Activated CD4-positive, CD25-positive, alpha-beta regulatory T cell treated with anti-CD3 and anti-CD28 coated beads, Interleukin-2, amount 50 U/mL, for 72 hours (primary cell): ENCODE results near the gene ALS2.
"Not testable (repeated sequence)": the region's sequence is repeated elsewhere in the genome, so short reads cannot be mapped to it uniquely, and the experiment has no call there.

ENCODE experiments used
- DNase-seq: peaks from one replicate; pipeline ENCODE4 v3.0.0; 2021

ALS2 gene

DNA sequence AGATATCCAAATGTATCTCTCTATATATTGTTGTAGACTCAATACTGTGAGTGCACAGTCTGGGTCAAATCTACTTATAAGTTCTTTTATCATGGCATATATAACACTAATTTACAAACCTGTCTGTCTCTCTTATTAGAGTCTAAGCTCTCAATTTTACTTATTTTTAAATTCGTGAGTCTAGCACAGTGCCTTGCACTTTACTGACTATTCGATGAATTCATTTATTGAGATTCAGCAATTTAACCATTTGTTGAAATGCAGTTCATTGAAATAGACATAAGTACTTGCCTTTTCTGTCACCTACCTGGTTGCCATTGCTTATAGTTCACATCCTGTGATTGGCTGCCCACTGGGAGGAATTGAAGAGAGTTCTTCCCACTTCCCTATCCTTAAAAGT lies 10.3 kb upstream of the ALS2 start:
- DNase-seq: no peak

DNA sequence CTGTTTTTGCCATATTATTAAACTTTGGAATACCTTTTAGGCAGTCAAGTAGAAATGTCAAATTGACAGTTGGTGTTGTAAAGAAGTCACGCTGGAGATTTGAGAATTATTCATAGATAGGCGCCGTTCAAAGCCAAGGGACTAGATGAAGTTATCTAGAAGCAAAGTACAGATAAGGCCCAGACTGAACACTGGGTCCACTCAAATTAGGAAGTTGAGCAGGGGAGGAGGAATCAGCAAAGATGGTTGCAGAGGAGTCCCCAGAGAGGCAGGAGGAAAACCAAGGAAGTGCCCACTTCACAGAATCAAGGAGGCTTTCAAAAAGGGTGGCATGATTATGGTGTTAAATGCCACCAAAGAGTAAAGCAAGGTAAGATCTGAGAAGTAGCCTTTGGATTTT lies 9.6 kb upstream of the ALS2 start:
- DNase-seq: no peak

DNA sequence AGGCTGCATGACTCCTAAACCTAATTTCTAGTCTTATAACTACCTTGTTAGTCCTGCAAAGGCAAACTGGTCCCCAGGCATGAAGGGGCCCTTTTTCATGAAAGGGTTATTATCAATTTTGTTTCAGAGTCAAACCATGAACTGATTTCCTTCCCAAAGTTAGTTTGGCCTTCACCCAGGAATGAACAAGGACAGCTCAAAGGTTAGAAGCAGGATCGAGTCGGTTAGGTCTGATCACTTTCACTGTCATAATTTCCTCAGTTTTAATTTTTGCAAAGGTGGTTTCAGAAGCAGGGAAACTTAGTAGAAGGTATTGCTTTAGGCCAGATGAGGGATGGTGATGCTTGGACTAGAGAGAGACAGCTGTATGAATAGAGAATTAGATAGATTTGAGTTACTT lies 8.7 kb upstream of the ALS2 start:
- DNase-seq: no peak

DNA sequence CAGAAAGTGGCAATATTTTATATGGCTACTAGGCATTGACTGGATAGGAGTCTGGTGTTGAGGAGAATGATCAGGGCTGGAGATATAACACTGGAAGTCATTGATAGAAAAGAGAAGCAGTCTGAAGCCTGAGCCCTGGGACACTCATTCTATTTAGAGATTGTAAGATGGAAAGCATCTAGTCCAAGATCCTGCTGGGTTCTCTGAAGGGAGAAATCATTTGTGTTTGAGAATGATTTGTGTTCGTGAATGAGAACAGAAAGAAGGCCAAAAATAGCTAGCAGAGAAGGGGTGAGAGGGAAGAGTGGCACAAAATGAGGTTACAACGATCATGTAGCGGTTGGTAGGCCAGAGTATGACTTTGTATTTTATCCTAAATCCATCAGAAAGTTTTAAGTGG lies 7.6 kb upstream of the ALS2 start:
- DNase-seq: no peak

DNA sequence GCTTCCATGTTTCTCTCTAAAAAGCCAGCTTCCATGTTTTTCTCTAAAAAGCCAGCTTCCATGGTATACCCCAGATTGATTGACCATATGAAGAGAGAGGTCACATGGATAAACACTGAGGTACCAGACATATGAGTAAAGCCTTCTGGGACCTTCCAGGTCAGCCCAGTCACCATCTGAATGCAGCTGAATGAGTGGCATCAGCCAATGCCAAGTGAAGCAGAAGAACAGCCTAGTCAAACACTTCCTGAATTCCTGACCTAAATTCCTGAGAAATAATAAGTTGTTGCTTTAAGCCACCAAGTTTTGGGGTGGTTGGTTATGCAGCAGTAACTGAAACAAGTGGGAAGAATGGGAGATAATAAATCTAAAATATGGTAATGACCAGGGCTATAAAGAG lies 5.7 kb upstream of the ALS2 start:
- no peak for DNase-seq

DNA sequence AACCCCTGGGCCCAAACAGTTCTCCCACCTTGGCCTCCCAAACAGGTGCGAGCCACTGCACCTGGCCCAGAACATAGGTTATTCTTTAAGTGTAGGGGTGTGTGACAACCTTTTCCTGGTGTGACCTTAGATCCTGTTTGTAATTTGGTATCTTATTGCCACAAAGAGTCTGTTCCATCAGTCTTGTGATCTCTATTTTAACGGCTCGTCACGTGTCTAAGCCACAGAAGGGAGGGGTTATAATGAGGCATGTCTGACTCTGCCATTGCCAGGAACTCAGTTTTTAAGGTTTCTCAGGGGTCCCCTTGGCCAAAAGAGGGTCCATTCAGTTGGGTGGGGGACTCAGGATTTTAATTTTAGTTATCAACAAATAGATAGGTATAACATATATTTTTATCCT lies 4.4 kb upstream of the ALS2 start:
- DNase-seq: no peak

DNA sequence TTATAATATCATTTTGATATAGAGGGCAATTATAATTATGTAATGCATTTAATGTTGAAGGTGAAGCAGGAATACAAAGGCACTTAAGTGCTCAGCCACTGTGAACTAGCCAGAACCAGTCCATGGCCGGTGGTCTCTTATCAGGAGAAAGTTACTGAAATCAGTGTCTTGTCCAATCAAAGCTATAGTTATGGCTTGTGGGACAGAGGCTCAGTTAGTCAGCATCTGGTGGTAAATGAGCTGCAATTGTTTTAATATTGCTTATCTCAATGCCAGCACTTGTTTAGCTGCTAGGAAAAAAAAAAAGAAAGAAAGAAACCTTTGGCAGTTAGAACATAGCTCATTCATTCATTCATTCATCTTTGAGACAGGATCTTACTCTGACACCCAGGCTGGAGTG lies 3.8 kb upstream of the ALS2 start:
- no peak for DNase-seq

DNA sequence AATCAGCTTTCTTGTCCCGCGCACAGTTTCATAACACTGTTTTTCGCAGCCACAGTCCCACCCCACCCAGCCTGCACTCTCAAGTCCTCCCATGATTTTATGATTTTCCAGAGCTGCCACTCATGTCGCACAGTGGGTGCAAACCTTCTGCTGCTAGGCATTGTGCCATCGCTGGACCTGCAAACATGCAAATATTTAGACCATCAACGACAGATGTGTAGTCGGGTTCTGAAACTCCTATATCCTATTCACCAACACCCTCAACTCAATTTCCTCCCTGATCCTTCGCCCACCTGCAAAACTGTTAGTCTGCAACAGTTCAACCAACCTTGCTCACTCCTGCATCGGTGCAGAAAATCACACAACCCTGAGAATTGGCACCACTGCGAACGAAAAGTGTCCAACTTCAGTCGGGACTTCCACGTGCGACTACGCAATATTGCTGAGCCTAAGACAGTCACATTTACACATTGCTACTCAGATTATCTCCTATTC lies 871 bp upstream of the ALS2 start:
- DNase-seq: peak; percentile 30

DNA sequence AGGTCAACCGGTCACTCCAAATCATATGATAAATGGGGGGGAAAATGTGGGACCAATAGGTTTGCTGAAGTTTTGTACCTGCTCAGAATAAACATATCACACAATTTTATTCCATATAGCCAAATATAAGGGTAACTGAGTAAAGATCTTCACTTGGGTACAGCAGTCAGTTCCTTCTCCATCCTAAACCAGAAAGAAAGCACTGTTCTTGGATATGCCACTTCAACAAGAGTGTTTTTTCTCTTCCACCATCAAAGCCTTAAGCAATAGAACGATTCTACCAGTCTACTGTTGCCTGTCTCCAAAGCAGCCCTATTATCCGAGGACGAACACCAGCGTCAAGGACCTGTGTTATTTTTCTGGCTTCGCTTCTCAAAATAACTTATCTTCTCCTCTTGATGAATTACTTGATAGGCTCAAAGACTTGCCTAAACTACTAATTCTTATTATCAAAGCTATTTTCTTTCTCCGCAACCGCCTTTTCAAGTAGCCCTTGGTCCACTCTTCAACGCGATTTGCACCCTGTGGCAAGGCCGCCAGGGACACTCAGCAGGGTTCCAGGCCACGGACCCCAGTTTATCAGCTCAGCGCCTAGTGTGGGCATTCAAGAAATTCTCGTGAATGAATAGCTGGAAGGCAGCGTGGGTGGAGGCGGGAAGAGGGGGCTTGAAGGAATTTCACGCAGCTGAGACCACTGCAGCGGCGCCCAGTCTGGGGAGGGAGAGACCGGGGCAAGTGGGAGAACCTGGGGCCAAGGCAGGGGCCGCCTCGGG lies 646 bp downstream of the ALS2 start:
- no peak for DNase-seq

DNA sequence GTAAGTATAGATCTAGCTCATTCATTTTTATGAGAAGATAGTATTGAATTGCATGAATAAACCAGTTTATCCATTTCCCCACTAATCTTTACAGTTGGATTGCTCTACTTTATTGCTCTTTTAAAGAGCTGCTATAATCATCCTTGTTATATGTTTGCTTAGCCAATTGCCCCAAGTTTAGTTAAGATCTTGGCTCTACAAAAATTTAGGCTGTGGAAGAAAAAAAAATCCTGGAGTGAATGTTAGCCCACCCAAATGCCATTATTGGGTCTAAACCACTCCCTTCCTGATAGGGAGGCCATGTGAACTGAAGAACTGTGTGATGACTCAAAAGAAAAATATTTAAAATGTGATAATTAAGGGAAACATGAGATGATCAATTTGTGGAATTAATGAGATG lies 2.9 kb downstream of the ALS2 start:
- DNase-seq: no peak

DNA sequence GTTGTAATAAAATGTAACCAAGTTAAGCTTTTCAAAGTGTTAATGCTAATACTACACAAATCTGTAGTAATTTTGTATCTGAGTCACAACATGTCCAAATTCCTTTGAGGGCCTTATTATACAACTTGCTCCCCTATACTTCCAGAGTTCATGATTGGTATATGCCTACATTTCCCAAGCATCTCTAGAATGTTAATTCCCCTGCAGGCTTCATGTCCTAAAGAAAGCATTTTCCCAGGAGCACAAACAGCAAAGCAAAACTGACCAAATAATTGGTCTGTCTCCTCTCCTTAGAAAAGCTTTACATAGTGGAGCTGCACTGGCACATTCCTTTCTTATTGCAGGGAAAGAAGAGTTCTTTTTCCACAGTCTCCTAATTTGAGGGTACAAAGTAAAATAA lies 3.7 kb downstream of the ALS2 start:
- no peak for DNase-seq

DNA sequence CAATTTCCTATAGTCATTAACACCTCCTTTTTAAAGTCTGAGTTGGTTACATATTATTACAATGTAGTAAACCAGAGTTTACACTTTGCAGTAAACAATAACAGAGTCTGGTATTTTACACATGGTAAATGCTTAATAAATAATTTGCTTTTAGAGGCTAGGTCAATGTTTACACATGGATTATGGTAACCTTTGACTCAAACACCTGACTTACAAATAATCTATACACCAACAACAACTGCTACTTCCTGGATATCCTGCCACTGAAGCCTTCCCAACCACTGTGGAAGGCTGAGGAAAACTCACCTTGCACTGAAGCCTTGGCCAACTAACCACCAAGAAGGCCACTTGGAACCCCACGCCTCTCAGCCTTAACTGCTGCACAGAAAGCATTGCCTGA lies 5.4 kb downstream of the ALS2 start:
- no peak for DNase-seq

DNA sequence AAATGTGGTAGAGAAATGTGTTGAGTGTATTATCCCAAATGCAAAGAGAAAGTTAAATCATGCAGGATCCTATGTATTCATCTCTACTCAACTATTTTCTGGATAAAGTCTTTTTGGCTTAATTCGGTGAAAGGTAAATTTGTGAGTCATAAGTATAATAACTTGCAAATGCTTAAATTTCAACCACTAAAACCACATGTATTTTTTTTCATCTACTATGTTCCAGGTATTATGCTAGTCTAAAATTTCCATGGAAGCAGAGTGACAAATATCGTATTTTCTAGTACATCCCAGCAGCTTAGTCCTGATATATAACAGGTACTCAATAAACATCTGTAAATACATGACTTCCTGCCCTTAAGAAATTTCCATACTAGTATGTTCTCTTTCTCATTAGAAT lies 6.2 kb downstream of the ALS2 start:
- DNase-seq: no peak

DNA sequence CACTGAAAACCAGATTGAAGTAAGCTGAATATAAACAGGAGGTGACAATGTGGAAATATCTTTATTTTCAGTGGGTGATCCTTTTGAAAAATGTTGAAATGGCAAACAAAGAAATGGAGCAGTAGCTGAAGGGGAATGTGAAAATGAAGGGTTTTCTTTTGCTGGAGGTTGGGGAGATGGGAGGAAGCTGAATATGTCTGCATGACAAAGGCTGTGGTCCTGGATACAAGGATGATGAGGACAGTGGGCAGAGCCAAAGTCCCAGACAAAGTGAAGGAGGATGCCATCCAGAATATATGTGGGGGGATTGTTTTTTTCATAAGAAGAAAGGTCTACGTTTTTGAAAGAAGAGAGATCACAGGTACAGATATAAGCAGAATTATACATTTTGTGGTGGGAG lies 6.7 kb downstream of the ALS2 start:
- no peak for DNase-seq

DNA sequence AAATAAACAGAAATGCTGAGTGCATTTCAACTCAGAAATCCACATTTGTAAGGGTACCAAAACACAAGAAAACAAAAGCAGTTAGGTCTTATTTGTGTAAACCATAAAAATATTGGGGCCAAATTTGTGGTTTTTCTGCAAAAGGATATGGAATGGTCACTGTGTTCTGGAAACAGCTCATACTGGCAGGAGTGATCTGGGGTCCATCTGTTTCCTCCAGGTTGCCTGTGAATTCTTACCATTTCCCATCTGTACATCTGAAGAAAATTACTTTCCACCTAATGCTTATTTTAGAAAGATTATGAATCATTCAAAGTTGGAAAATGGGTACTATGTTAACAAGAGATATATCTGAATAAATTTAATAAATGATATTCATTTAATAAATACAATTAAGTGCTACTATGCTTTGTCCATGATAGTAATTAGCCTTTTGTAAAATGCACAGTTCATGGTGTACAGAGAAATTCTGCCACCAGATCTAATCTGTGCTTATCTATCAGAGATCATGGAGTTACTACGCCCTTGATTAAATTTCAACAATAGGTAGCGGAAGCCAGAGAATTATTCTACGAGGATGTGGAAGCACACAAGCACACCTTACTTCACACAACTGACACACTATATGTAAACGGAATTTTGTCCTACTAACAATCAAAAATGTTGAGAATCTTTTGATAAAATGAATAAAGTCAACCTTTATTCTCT lies 10.9 kb downstream of the ALS2 start:
- DNase-seq: no peak

DNA sequence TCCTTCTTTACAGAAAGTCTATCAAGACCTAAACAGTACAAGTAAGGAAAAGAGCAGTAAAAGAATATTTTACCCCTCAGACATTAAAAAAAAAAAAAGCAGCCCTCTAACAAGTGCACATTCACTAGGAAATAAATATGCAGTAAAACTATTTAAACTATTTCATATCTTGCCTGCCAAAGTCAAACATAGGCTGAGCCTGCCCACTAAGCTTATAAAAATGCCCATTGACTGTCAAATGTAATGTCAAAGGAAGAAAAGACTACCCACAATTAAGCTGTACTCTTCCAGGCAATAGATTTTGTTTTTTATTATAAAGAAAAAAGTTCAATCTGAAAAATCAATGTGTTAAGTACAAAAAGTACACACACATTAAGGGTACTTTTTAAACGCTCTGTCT lies 11.8 kb downstream of the ALS2 start:
- DNase-seq: no peak

DNA sequence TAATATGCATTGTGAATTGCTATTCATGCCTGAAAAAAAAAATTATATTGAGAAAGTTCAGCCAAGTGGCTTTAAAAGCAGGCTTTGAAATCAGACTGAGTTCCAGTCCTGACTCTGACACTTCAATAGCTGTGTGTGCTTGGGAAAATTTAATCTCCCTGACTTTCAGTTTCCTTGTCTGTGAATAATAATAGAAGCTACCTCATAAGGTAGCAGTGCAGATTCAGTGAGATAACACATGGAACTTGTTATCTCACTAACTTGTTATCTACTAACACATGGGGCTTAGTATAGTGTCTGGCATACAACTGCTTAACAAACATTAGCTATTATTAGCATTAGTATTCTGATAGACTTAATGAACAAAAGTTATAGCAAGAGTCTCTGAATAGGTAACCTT lies 14.9 kb downstream of the ALS2 start:
- no peak for DNase-seq

DNA sequence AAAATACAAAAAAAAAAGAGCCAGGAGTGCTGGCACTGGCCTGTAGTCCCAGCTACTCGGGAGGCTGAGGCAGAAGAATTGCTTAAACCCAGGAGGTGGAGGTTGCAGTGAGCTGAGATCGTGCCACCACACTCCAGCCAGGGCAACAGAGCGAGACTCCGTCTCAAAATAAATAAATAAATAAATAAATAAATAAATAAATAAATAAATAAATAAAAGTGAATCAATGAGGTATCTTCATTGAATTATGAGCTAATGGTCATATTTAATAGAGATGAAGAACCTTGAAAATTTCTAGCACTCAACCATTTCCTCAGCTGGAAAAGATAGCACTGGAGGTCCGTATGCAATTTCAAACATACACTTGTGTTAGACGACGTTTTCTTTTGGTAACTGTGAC lies 16.3 kb downstream of the ALS2 start:
- DNase-seq: not testable (repeated sequence)

DNA sequence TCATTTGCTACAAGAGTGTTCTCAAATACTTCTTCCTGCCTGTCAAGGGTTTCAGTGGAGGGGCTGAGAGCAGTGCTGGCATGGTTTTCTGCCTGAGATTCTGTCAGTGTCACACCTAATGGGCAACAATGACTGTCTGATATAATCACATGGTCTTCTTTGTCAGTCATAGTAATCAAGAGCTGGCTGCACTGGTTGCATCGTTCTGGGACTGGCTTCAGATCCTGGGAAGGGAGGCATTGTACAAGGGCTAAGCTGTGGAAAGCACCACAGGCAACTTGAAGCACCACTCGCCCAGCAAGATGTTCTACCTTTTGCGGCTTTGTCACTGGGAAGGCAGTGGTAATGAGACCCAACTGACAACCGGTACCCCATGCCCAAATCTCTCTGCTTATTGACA lies 19.6 kb downstream of the ALS2 start:
- DNase-seq: no peak

DNA sequence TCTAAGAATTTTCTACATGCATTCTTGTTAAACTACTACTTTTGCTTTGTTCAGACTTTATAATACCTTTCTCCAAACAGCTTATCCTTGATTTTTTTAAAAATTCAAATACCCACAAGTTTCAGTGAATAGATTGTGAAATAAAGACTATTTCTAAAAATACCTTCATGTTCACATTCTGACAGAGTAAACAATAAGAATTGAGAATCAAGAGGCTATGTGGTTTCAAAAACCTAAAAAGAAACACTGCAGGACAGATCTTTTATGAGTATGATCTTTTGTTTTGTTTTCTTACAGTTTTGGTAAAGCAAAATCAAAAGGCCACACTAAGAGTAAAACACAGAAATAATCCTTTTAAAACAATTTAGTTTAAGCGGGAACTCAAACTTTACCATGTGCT lies 21.2 kb downstream of the ALS2 start:
- DNase-seq: no peak

DNA sequence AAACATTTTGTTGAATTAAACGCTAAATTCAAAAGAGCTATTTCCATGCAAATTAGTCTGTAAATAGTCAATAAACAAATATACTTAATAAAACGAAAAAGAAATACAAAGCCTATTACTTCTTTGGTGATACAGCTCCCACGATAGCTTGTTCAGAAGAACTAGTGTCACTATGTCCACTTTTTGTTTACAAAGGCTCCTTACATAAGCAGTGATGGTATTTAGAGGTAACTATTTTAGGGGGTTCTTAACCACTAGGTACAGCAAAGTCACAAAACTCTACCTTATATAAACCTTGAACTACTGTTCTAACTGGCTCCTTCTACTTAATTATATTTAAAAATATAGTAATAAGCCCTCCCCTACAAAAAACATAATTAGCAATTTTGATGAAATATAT lies 21.9 kb downstream of the ALS2 start:
- DNase-seq: no peak

DNA sequence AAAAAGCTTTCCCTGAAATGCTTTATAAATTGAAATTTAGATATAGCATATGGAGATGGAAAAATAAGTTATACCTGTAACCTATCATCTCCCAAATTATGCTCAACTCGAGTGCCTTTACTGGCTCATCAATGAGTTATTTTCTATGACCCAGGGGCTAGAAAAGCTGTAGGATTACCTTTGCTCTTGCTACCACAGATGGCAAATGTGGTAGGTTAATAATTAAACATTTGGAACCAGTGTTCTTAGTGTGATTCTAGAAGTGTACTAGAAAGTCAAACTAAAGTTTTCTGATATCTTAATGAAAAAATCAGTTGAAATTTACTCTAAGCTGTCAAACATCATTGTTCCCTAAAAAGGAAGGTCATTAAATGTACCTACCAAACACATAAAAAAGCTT lies 22.5 kb downstream of the ALS2 start:
- no peak for DNase-seq

DNA sequence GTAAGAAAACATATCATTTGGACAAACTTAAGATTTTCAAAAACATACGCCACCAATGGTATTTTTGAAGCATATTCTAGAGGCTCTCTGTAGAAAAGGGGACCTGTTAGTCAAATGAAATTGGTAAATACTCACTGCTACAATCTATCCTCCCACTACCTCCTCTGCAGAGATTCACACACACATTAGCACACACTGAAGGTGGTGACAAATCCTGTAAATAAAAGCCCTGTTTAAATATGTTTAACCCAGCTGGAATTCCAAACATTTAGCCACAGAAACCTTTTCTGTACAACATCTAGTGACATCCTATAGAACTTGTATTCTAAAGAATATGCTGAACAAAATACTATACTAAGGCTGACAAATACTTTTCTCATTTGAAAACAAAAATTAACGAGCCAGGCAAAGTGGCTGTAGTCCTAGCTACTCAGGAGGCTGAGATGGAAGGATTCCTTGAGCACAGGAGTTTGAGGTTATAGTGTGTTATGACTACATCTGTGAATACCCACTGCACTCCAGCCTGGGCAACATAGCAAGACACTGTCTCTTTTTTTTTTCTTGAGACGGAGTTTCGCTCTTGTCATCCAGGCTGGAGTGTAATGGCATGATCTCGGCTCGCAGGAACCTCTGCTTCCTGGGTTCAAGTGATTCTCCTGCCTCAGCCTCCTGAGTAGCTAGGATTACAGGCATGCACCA lies 25.9 kb downstream of the ALS2 start:
- DNase-seq: no peak

DNA sequence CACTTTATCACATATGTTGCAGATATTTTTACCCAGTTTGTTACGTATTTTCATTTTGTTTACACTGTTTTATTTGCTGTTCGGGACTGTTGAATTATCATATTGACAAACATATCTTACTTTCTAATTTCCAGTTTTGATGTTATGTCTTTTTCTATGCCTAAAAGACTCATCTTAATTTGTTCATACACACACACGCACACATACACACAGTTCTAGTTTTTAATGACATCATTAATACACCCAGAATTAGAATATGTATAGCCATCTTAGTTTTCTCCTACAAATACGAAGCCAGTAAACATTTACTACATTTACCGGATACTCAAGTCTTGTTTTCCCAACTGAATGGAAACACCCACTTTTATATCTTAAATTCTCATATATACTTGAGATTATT lies 29.2 kb downstream of the ALS2 start:
- DNase-seq: no peak
